ENCODE data around the gene FRYL.

DNA sequence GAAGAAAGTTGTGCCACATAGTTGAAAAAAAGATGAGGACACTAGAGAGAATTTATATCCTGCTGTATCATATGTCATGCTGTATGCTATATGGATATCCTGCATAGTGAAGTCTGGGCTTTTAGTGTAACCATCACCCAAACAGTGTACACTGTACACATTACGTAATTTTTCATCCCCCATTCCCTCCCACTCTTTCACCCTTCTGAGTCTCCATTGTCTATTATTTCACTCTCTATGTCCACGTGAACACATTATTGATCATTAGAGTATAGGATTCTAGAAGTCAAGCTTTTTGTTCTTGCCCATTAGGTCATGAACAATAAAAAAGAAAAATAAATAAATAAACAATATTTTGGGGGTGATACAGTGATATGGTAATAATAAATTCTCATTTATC is 18.0 kb upstream of the FRYL start:
- TF ChIP-seq EZH2 (IDR thresholded peaks at IDR 0.05; ENCODE audit: low read depth) (no peak), CTCF (conservative IDR thresholded peaks at IDR 0.05) (no peak)

Measured in PC-9 (cell line).